DMS53 treated with DMSO at 0.1 percent for 48 hours (cell line): ENCODE results near the gene NKD1.

Source experiments
- DNase-seq: peaks from one replicate; lab custom pipeline; 2025; ENCODE audit not compliant: unreplicated experiment; lab: John Stamatoyannopoulos, UW

Gene NKD1

GRCh38 chr16:50537533-50538290 lies 10.5 kb upstream of the NKD1 start:
- no peak for DNase-seq

- no peak for DNase-seq
These were observed 9.7 kb upstream of the NKD1 start for GRCh38 chr16:50538411-50539052.

GRCh38 chr16:50539053-50539695 lies 9.0 kb upstream of the NKD1 start:
- DNase-seq = no peak

GRCh38 chr16:50539822-50540710 lies 8.1 kb upstream of the NKD1 start:
- no peak for DNase-seq

GRCh38 chr16:50540711-50541007 lies 7.5 kb upstream of the NKD1 start:
- DNase-seq = no peak

- no peak for DNase-seq
These were observed 5.5 kb upstream of the NKD1 start for GRCh38 chr16:50542703-50543102.

- no peak for DNase-seq
These were observed 2.1 kb upstream of the NKD1 start for GRCh38 chr16:50546125-50546524.

GRCh38 chr16:50547340-50548124 lies 664 bp upstream of the NKD1 start:
- DNase-seq = peak; percentile 31

GRCh38 chr16:50548909-50549560 lies 839 bp downstream of the NKD1 start:
- no peak for DNase-seq

- no peak for DNase-seq
These were observed 1.3 kb downstream of the NKD1 start for GRCh38 chr16:50549561-50549915.

GRCh38 chr16:50550035-50550434 lies 1.8 kb downstream of the NKD1 start:
- no peak for DNase-seq

GRCh38 chr16:50550866-50551641 lies 2.9 kb downstream of the NKD1 start:
- DNase-seq = no peak

GRCh38 chr16:50552476-50553101 lies 4.4 kb downstream of the NKD1 start:
- DNase-seq = no peak

- no peak for DNase-seq
These were observed 5.0 kb downstream of the NKD1 start for GRCh38 chr16:50553182-50553710.

- no peak for DNase-seq
These were observed 5.7 kb downstream of the NKD1 start for GRCh38 chr16:50553731-50554360.

- no peak for DNase-seq
These were observed 7.2 kb downstream of the NKD1 start for GRCh38 chr16:50555269-50555875.

GRCh38 chr16:50555952-50556673 lies 7.9 kb downstream of the NKD1 start:
- DNase-seq = no peak
